Measurements from ENCODE around the gene TMPRSS11A. TPM values are rescaled to one million over a fixed set of nuclear protein-coding genes. Genes with fewer than 3 reads are reported as not detected.

Gene TMPRSS11A
- total RNA-seq, 4 donors from 2014 or later = not detected

- no peak for DNase-seq (ENCODE audit: low spot score)
- TF ChIP-seq CTCF (IDR thresholded peaks at IDR 0.05) = no peak
- no peak for ATAC-seq (ENCODE audit: low FRiP score)
Measured at GRCh38 chr4:67910585-67910905, 52.7 kb downstream of the TMPRSS11A start.

- ATAC-seq (ENCODE audit: low FRiP score) (no peak), DNase-seq (ENCODE audit: low spot score) (no peak)
- peak in 1 of 3 donors; percentile 5 for TF ChIP-seq CTCF (IDR thresholded peaks at IDR 0.05)
Measured at GRCh38 chr4:67909905-67910584, 53.2 kb downstream of the TMPRSS11A start.

- DNase-seq (ENCODE audit: low spot score) = no peak
- no peak for TF ChIP-seq CTCF (IDR thresholded peaks at IDR 0.05)
- no peak for ATAC-seq (ENCODE audit: low FRiP score)
Measured at GRCh38 chr4:67907650-67908049, 55.6 kb downstream of the TMPRSS11A start.

- ATAC-seq (ENCODE audit: low FRiP score) (no peak), DNase-seq (ENCODE audit: low spot score) (no peak)
- no peak for TF ChIP-seq CTCF (IDR thresholded peaks at IDR 0.05)
Measured at GRCh38 chr4:67899096-67899495, 64.2 kb downstream of the TMPRSS11A start.

- TF ChIP-seq CTCF (IDR thresholded peaks at IDR 0.05) = no peak
- DNase-seq (ENCODE audit: low spot score) (no peak), ATAC-seq (ENCODE audit: low FRiP score) (no peak)
Measured at GRCh38 chr4:67897686-67898085, 65.6 kb downstream of the TMPRSS11A start.

DNA sequence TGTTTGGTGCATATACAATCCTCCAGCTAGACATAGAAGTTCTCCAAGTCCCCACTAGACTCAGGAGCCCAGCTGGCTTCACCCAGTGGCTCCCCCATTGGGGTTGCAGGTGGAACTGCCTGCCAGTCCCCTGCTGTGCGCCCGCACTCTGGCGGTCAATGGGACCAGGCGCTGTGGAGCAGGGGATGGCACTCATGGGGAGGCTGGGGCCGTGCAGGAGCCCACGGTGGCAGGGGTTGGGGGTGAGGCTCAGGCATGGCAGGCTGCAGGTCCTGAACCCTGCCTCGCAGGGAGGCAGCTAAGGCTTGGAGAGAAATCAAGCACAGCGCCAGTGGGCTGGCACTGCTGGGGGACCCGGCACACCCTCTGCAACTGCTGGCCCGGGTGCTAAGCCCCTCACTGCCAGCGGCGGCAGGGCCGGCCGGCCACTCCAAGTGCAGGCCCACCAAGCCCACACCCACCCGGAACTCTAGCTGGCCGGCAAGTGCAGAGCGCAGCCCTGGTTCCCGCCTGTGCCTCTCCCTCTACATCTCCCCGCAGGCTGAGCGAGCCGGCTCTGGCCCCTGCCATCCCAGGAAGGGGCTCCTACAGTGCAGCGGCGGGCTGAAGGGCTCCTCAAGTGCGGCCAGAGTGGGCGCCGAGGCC is 66.8 kb downstream of the TMPRSS11A start:
- DNase-seq (ENCODE audit: low spot score) = no peak
- no peak for TF ChIP-seq CTCF (IDR thresholded peaks at IDR 0.05)
- no peak for ATAC-seq (ENCODE audit: low FRiP score)

DNA sequence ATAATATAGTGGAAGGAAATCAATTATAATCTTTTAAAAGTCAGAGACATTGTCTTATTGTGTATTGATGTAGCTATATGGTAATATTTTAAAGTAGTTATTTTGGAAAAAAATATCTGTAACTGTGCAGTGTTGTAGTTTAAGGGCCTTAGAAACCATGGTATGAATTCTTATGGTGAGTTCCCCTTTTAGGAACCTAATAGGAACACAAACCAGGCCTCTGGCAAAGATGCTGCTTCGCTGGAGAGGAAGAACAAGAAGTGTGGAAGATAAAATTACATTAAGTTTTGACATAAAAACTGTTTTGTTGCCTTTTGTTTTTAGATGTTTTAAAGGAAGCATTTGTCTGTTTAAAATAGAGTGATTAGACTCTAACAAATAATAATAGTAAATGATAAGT is 68.6 kb downstream of the TMPRSS11A start:
- TF ChIP-seq CTCF (IDR thresholded peaks at IDR 0.05) = no peak
- ATAC-seq (ENCODE audit: low FRiP score) = no peak
- no peak for DNase-seq (ENCODE audit: low spot score)
